Right hindlimb (tissue), 1 donor: ENCODE measurements around the gene MRPL28.
"Not testable (repeated sequence)": the region's sequence is repeated elsewhere in the genome, so short reads cannot be mapped to it uniquely, and the experiment has no call there.

ENCODE experiments used
- DNase-seq: peaks from one replicate; pipeline ENCODE4 v3.0.0-alpha.2; 2018

The MRPL28 gene

DNA sequence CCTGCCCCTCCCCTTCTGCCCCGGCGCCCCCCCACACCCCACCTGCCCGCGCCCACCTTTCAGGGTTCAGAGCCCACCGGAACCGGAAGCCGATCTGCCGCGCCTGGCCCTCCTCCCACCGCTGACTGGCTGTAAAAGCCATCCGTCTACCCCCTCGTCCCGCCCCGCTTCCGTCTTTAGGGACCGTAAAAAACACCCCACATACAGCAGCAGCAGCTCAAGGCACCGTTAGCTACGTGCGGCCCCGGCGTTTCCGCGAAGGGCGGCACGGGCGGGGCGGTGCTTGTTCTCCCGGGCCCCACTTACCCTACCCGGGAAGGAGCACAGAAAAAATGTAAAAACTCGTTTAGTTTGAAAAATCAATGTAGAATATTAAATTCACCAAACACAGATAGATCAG lies at the start of gene MRPL28:
MRPL28 (minus strand) TSS at position 96 of the 400 bp plus-strand sequence. CDS start 320 bp downstream, outside the sequence.
- DNase-seq = peak; percentile 97

DNA sequence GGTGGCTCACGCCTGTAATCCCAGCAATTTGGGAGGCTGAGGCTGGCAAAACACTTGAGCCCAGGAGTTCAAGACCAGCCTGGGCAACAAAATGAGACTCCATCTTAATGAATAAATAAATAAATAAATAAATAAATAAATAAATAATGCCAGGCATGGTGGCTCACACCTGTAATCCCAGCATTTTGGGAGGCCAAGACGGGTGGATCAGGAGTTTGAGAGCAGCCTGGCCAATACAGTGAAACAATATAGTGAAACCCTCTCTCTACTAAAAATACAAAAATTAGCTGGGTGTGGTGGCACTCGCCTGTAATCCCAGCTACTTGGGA lies 44.8 kb upstream of the MRPL28 start:
- DNase-seq = not testable (repeated sequence)

DNA sequence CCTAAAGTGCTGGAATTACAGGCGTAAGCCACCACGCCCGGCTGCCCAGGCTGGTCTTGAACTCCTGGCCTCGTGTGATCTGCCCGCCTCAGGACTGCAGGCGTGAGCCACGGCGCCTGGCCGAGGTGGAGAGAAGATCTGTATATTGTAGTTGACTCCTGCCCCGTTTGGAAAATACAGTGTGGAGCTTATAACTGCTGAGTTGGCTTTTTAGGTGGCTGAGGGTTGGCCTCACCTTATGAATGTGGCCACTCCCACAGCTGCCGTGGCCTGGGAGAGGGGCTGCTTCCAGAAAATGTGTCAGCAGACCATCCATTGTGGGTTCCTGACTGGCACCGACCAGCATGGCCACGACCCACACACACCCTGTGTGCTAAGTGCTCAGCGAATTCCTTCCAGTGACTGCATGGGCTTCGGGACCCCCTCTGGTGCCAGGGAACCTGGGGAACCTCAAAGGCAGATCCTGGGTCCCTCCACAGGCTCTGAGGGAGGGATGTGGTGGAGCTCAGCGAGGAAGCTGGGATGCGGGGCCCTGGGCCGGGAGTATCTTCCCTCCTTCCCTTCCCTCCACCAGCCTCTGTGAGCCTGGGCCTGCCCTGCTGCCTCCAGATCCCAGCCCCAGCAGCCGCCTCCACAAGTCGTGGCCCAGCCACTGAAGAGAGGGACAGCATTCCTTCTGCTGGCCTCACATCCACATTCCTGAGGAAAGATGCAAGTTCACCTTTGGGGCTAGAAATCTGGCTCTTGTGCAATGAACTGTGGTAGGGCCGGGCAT lies 44.2 kb upstream of the MRPL28 start:
- DNase-seq = no peak

DNA sequence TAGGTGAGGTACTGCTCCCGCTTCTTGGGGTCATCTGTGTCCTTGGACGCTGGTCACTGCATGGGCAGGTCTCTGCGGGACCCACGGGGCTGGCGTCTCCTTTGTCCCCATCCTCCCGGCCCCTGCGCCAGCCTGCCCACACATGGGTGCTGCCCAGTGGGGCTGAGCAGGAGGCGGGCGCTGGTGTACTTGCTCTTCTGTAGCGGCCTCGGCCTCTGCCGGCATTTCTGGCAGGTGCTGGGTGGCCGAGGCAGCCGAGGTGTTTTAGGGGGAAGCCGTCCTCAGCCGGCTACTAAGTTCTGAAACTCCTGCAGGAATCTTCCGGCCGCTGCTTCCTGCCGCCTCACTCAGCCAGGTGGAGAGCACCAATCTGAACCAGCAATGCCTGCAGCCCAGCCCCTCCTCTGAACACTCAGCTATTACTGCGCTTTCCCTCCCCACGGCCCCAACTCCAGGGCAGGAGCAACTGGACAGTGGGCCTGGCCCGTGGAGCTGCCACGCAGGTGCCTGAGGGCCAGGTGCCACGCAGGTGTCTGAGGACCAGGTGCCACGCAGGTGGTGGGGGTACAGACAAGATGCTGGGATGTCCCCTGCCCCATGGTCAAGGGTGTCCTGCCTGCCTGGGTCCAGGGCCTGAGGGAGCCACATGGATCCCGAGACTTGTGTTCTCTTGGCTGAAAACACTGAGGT lies 41.4 kb upstream of the MRPL28 start:
- DNase-seq = no peak

DNA sequence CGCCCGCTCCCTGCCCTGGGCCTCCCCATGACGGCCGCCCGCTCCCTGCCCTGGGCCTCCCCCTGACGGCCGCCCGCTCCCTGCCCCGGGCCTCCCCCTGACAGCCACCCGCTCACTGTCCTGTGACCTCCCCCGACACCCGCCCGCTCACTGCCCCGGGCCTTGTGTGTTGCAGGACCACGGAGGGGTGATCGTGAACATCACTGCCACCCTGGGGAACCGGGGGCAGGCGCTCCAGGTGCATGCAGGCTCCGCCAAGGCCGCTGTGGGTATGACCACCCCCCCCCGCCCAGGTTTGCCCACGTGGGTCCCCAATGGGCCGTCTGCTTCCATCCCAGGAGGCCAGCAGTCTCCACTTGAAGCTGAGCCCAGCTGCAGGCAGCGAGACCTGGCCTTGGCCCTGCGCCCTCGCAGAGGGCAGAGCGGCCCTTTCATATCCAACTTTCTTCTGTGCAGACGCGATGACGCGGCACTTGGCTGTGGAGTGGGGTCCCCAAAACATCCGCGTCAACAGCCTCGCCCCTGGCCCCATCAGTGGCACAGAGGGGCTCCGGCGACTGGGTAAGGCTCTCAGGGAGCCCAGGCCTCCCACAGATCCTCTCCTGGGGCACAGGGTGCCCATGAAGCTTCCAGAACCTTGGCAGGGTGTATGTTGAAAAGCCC lies 40.3 kb upstream of the MRPL28 start:
- no peak for DNase-seq

DNA sequence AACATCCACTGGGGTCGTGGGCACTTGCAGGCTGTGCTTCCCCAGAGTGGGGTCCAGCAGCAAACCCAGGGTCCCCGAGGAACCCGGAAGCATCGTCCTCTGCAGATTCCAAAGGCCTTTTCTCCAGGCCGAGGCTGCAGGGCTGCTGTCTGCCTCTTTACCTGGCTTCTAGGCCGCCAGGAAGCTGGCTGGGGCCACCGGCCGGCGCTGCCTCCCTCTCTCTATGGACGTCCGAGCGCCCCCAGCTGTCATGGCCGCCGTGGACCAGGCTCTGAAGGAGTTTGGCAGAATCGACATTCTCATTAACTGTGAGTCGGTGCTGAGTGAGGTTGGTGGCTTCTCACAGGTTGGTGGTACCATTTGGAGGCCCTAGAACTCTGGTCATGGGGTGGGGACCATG lies 36.9 kb upstream of the MRPL28 start:
- no peak for DNase-seq

DNA sequence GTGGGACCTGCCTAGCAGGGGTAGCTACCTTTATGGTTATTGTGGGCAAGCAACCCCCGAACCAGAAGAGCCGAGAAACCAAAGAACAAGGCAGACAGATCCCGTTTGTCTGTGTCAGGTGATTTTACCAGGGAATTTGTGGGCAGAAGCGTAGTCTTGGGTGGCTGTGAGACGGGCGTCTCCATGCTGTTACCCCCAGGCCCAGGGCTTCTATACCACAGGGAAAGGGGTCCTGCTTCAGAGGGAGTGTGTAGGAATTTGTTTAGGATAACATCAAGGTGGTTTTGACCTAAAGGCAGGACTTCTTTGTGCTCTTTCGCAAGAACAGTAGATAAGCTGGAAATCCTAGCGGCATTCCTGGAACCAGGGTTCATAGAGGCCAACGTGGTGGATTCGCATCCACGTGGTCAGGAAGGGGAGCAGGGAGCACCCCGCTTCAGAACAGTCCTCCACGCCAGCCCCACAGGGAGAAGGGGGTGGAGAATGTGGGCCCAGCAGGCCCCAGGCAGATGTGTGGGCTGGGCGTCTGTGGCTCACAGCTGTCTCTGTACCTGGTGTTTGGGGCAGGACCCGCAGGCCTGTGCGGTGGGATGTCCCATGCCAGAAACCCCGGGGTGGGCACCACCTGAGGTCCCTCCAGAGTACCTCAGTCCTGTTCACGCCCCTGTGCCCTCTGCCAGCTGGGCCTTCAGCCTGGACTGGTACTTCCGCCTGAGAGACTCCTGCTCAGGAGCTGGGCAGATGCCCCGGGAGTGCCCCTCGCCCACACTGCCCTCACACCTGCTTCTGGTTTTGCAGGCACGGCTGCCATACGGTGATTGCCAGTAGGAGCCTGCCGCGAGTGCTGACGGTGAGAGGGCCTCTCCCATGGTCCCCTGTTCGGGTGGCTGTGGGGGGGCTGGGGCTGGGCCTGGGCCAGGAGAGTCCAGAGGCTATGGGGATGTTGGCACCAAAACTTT lies 35.5 kb upstream of the MRPL28 start:
- DNase-seq = no peak

DNA sequence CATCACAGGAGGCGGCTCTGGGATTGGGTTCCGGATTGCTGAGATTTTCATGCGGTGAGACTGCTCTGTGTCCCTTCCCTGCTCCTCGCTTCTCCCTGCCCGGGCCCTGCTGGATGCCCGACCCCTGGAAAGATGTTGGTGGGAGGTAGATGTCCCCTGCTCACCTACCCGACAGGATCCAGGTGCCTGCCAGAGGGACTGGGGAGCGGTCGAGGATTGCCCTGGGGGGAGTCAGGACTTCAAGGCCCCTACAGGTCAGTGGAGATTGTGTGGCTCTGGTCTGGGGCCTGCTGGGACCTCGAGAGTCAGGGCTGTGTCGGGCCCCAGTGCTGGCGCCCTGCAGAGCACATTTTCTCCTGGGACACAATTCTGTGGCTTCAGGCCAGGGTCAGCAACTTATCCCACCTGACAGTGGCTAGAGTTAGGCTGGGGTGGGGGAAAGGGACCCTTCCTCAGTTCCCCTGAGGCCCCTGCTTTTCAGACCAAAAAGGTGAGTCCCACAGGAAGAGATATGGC lies 34.7 kb upstream of the MRPL28 start:
- no peak for DNase-seq

DNA sequence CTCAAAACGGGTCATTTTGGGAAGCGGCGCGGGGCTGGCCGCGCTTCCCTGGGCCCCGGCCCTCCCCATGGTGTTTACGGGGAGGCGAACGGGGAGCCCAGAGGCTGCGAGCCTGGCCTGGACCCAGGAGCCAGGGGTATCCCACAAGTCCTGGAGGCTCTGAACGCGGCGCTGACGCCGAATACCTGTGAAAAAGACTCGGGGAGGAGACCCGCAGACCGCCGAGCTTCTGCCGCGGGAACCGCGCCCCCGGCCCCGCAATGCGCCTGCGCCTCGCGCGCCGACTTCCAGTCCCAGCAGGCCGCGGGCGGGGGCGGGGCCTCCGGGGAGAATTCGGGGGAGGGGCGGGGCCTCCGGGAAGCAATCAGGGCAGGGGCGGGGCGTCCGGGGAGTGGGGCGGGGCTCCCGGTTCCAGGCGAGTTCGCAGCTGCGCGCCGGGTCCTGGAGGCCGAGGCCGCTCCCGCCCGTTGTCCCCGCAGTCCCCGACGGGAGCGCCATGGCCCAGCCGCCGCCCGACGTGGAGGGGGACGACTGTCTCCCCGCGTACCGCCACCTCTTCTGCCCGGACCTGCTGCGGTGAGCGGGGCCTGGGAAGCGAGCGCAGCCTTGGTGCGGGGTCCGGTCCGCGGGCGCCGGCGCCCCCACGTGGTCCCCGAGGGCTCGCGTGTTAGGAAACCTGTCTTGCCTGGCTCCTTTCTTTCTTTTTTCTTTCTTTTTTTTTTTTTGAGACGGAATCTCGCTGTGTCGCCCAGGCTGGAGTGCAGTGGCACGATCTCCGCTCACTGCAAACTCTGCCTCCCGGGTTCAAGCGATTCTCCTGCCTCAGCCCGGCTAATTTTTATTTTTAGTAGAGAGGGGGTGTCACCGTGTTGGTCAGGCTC lies 31.4 kb upstream of the MRPL28 start, which contains the start of gene DECR2:
DECR2 (plus strand) TSS at position 418 of the 881 bp plus-strand sequence; CDS start at position 497, 79 bp downstream.
- peak; percentile 98 for DNase-seq

DNA sequence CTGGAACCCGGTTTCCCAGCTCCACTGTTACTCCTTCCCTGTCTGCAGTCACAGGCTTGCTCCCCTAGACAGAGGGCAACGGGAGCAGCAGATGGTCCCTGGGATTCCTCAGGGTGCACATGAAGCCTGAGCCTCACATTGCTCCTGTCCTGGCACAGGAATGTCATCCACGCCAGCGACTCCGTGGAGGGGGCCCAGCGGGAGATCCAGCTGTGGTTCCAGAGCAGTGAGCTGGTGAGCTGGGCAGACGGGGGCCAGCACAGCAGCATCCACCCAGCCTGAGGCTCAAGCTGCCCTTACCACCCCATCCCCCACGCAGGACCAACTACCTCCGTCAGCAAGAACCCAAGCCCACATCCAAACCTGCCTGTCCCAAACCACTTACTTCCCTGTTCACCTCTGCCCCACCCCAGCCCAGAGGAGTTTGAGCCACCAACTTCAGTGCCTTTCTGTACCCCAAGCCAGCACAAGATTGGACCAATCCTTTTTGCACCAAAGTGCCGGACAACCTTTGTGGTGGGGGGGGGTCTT lies 29.8 kb upstream of the MRPL28 start:
- DNase-seq = no peak

DNA sequence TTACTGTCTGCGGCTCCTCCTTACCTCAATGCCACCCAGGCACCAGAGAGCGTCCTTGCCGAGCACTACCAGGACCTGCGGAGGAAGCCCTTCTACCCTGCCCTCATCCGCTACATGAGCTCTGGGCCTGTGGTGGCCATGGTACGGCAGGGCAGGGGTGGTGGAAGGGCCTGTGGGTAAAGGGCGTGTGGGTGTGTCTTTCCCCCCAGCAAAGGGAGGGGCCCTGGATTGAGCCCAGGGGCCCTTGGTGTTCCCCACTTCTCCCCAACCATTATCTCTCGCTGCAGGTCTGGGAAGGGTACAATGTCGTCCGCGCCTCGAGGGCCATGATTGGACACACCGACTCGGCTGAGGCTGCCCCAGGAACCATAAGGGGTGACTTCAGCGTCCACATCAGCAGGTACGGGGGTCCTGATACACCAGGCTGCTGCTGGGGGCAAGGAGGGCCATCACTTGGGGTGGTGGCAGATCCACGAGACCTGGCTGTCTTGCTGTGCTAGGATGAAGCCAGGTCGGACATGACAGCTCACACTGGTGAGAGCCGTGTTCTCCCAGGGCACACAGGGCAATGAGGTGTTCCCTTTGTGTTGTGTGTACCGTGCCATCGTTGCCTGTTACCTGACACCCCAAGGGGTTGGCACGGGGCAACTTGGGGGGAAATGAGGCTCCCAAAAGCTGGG lies 29.1 kb upstream of the MRPL28 start:
- DNase-seq = no peak

DNA sequence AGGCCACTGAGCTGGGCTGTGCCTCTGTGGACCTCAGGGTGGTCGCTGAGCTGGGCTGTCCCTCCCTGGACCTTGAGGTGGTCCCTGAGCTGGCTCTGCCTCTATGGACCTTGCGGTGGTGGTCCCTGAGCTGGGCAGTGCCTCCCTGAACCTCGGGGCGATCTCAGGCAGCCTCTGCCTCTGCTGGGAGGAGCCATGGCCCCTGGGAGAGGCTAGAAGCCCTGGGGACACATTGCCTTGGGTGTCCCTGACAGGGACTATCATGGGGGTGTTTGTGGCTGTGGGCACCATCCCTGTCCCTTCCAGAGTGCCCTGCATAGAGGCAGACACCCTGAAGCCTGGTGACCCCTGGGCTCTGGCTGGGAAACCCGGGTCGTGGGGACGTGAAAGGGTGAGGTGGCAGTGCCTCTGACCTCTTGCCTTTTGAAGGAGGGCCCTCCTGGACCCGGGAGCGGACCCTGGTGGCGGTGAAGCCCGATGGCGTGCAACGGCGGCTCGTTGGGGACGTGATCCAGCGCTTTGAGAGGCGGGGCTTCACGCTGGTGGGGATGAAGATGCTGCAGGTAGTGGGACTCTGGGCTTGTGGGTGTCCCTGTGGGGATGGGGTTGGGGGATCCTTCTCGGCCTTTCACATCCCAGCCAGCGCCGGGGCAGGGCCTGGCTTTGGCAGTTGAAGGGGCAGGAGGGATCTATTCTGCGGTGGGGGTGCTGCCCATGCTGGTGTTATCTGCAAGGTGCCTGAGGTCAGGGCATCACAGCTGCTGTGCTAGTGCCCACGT lies 28.4 kb upstream of the MRPL28 start:
- DNase-seq = no peak

DNA sequence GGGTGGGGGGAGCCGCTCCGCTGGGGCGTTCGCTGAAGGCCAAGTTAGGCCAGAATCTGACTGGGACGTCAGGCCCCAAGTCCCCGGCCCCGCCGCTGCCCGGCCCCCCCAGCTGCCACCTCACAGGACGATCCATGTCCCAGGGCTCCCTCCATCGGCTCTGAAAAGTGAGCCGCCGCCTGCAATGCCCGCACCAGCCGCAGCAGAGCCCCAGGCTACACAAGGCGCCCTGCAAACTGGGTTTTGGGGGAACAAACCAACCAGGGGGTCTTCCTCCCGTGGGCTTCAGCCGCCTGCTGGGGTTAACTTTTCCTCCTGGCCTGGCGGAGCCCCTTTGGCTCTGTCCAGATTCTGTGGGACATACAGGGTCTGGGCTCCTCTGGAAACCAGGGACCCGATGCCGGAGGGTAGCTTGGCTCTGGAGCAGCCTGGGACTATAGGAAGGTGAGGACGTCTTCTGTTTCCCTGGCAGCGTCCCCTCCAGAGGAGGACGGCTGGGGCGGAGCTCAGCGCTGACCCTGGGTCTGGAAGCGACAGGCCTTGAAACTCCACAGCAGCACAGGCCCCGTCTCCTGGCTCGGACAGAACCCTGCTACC lies 27.5 kb upstream of the MRPL28 start:
- peak; percentile 78 for DNase-seq

DNA sequence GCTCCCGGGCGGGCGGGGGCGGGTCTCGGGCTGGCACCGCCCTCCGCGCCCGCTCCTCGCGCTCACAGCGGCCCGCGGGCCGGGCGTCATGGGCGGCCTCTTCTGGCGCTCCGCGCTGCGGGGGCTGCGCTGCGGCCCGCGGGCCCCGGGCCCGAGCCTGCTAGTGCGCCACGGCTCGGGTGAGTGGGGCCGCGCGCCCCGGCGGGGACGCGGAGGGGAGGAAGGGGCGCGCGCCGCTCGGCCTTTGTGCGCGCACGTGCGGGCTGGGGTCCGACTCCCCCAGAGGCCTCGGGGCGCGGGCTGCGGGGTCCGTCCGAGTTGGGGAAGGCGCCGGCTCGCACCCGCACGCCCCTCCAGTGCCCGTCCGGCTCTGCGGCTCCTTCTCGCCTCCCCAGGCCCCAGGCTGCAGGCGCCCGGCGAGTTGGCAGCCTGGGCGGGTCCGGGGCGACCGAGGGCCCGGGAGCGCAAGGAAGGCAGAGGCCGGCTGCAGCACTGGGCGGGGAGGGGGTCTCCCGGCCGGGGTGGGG lies 26.9 kb upstream of the MRPL28 start, which contains the start of gene NME4:
NME4 (plus strand) TSS at position 65 of the 527 bp plus-strand sequence; CDS start at position 89, 24 bp downstream.
- no peak for DNase-seq

DNA sequence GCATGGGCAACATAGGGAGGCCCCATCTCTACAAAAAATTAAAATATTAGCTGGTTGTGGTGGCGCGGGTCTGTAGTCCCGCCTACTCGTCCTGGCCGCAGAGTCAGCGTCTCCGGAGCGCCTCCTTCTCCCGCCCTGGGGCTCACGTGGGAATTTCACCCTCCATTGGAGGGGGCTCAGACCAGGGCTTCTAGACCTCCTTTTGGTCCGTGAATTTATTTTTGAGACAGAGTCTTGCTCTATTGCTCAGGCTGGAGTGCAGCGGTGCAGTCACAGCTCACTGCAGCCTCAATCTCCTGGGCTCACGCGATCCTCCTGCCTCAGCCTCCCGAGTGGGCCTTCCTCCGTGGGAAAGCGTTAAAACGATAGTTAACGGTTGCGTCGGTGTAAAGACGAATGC lies 26.3 kb upstream of the MRPL28 start:
- no peak for DNase-seq

DNA sequence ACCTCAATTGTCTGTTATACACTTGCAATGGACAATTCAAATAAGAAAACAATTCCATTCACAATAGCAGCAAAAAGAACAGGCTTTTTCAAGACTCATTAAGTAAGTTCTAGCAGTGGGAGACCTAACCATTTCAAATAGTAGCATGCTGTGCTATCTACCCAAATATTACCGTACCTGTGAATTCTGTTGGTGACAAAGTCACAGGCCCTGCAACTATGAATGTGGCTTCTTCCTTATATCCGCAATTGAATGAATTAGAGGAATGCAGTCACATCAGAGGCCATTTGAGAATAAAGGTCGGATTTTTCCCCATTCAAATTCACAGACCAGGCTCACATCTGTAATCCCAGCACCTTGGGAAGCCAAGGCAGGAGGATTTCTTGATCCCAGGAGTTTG lies 25.9 kb upstream of the MRPL28 start:
- DNase-seq = no peak

DNA sequence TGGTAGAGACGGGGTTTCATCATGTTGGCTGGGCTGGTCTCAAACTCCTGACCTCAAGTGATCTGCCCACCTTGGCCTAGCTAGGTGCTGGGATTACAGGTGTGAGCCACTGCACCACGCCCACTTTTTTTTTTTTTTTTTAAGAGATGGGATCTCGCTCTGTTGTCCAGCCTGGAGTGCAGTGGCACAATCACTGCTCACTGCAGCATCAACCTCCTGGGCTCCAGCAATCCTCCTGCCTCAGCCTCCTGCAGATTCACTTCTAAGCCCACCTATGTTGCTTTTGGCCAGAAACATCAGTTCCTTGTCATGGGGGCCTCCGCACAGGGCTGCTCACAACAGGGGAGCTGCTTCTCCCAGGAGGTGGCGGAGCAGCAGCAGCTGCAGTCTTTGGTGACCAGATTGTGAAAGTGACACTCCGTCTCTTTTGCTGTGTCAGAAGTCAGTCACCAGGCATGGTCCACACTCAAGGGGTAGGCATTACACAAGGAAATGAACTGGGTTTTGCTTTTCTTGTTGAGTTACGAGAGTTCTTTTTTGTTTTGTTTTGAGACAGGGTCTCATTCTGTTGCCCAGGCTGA lies 22.2 kb upstream of the MRPL28 start:
- peak; percentile 21 for DNase-seq

DNA sequence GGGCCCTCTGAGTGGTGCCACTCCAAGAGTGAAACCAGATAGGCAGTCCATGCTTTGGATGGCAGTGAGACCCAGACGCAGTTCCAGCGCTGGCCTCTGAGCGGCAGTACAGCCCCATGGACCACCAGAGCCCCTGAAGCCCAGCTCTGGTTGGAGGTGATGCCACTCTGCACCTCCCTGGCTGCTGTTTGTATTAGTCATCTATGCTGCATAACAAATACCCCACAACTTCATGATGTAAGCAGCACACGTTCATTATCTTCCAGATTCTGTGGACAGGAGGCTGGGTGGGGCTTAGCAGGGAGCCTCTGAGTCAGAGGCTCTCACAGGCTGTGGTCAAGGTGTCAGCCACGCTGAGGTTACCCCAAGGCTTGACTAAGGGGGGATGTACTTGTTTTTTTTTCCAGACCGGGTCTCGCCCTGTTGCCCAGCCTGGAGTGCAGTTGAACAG lies 21.6 kb upstream of the MRPL28 start:
- peak; percentile 57 for DNase-seq
